ENCODE results near the gene STON2.

Gene STON2

GRCh38 chr14:81313775-81314429 lies 86.2 kb downstream of the STON2 start:
- in situ Hi-C loops (cut with MboI; ENCODE audit: low pct_unique_long_range_greater_than_20kb, low sequenced_read_pairs, unreplicated experiment) = no loop called here
- TF ChIP-seq, protein P1, sequence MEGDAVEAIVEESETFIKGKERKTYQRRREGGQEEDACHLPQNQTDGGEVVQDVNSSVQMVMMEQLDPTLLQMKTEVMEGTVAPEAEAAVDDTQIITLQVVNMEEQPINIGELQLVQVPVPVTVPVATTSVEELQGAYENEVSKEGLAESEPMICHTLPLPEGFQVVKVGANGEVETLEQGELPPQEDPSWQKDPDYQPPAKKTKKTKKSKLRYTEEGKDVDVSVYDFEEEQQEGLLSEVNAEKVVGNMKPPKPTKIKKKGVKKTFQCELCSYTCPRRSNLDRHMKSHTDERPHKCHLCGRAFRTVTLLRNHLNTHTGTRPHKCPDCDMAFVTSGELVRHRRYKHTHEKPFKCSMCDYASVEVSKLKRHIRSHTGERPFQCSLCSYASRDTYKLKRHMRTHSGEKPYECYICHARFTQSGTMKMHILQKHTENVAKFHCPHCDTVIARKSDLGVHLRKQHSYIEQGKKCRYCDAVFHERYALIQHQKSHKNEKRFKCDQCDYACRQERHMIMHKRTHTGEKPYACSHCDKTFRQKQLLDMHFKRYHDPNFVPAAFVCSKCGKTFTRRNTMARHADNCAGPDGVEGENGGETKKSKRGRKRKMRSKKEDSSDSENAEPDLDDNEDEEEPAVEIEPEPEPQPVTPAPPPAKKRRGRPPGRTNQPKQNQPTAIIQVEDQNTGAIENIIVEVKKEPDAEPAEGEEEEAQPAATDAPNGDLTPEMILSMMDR (IDR thresholded peaks at IDR 0.05; ENCODE audit: extremely low read depth, insufficient read depth, missing control alignments) = no peak
- DNase-seq (ENCODE audit: low spot score) = no peak

- in situ Hi-C loops (cut with MboI; ENCODE audit: low pct_unique_long_range_greater_than_20kb, low sequenced_read_pairs, unreplicated experiment) = no loop called here
- TF ChIP-seq, protein P1 (IDR thresholded peaks at IDR 0.05; ENCODE audit: extremely low read depth, insufficient read depth, missing control alignments) = no peak
- DNase-seq (ENCODE audit: low spot score) = no peak
These were observed 86.9 kb downstream of the STON2 start for GRCh38 chr14:81313200-81313599.

DNA sequence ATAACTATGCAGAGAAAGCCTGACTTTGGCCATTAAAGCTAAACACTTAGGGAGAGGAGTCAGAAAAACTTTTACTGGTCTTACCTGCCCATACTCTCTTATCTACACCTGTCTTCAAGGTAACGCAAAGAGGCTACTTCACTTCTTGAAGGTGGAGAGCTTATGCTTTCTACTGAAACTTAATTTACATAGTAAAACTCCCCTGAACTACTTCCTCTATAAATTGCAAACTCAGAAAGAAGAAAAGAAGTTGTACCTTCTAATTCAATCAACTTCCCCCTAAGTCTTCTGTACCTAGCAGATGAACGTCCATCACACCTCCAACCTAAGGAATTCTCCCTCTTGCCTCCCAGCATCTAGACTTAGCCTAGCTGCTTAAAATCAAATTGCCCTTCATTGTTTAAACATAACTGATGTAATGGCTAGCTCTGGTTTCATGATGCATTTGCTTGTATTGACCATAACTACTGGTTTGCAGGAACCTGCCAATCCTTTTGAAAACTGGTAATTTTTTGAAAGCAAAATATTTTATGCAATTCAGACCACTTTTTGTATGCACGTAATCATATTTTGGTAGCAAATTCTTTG lies 87.7 kb downstream of the STON2 start:
- TF ChIP-seq, protein P1 (IDR thresholded peaks at IDR 0.05; ENCODE audit: extremely low read depth, insufficient read depth, missing control alignments) = no peak
- in situ Hi-C loops (cut with MboI; ENCODE audit: low pct_unique_long_range_greater_than_20kb, low sequenced_read_pairs, unreplicated experiment) = no loop called here
- DNase-seq (ENCODE audit: low spot score) = no peak

DNA sequence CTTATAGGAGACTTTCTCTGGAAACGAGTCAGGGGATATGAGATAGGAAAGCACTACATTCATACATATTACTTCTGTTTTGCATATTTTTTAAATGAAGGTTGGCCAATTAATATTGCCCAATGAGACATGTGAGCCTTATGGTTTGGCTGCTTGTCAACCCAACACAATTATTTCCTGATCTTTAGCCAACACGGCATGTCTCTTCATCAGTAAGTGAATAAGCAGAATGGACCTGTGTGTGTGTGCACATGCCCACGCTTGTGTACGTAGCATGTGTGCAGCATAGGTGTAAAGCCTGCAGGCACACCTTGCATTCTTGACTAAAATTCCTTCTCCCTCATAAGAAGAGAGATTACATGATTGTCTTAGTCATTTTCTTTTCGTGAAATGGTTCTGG lies 88.3 kb downstream of the STON2 start:
- in situ Hi-C loops (cut with MboI; ENCODE audit: low pct_unique_long_range_greater_than_20kb, low sequenced_read_pairs, unreplicated experiment) = no loop called here
- DNase-seq (ENCODE audit: low spot score) = no peak
- TF ChIP-seq, protein P1 (IDR thresholded peaks at IDR 0.05; ENCODE audit: extremely low read depth, insufficient read depth, missing control alignments) = no peak

DNA sequence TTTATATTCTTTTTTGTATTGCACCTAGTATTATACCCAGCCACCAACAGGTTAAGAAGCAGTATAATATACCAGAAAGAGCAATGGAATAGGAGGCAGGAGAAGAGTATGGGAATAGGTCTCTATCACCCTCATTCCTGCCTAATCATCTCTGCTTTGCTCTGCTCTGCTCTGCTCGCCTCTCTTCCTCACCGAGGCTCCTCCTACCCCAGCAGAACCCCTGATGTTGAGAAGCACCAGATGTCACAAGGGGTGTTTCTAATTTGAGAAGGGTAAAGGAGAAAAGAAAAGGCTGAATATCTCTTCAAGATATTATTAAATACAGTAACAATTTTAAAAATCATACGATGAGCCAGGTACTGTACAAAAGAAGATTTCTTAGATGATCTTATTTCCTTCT lies 89.0 kb downstream of the STON2 start:
- TF ChIP-seq, protein P1 (IDR thresholded peaks at IDR 0.05; ENCODE audit: extremely low read depth, insufficient read depth, missing control alignments) = no peak
- in situ Hi-C loops (cut with MboI; ENCODE audit: low pct_unique_long_range_greater_than_20kb, low sequenced_read_pairs, unreplicated experiment) = no loop called here
- DNase-seq (ENCODE audit: low spot score) = no peak

- TF ChIP-seq, protein P1 (IDR thresholded peaks at IDR 0.05; ENCODE audit: extremely low read depth, insufficient read depth, missing control alignments) = no peak
- in situ Hi-C loops (cut with MboI; ENCODE audit: low pct_unique_long_range_greater_than_20kb, low sequenced_read_pairs, unreplicated experiment) = no loop called here
- no peak for DNase-seq (ENCODE audit: low spot score)
These were observed 89.5 kb downstream of the STON2 start for GRCh38 chr14:81310606-81311005.

Data from GM13977 (cell line).